SK-N-MC (cell line): Measurements from ENCODE around the gene CSMD2.

Source experiments
- DNase-seq: peaks from one replicate; pipeline ENCODE4 v3.0.0-alpha.2; 2011; ENCODE audit warnings: low read depth, low spot score
- H3K27ac ChIP-seq: fragments of 200-600 bp; sonication (generic); 2 replicates; pipeline ENCODE4 v1.5.1; 2016; ENCODE audit warnings: mixed run types
- H3K36me3 ChIP-seq: fragments of 200-600 bp; sonication (generic); 2 replicates; pipeline ENCODE4 v1.6.1; 2017; ENCODE audit warnings: antibody characterized with exemption, low read length, mixed read lengths; ENCODE audit not compliant: insufficient read depth
- H3K4me3 ChIP-seq: fragments of 200-600 bp; sonication (generic); 2 replicates; pipeline ENCODE4 v1.5.1; 2016
- H3K9ac ChIP-seq: fragments of 200-600 bp; sonication (generic); 2 replicates; pipeline ENCODE4 v1.8.0; 2017; ENCODE audit warnings: mixed run types, mixed read lengths; ENCODE audit not compliant: insufficient read length
- H3K9me3 ChIP-seq: fragments of 200-600 bp; sonication (generic); 2 replicates; pipeline ENCODE4 v1.6.1; 2017; ENCODE audit warnings: low read depth, mild to moderate bottlenecking, antibody characterized with exemption, low read length, moderate library complexity, mixed read lengths
- EZH2 ChIP-seq: fragments of 200-600 bp; sonication (generic); IDR thresholded peaks from one replicate; pipeline ENCODE4 v1.6.1; 2017; ENCODE audit warnings: antibody characterized with exemption
- FOXP2 ChIP-seq: optimal IDR thresholded peaks from 2 replicates; pipeline ENCODE3; 2011; ENCODE audit warnings: mild to moderate bottlenecking, moderate library complexity; ENCODE audit not compliant: insufficient read depth; ENCODE audit errors: extremely low read length, control extremely low read depth
- POLR2AphosphoS5 ChIP-seq: IDR thresholded peaks from 2 replicates; pipeline ENCODE4 v1.6.1; 2012; ENCODE audit warnings: mild to moderate bottlenecking, low read depth, low read length, borderline replicate concordance

The CSMD2 gene

GRCh38 chr1:34178072-34178471 lies 13.0 kb upstream of the CSMD2 start:
- Histone ChIP-seq H3K36me3 (no peaks in the 10 kb centered on the region), H3K4me3 (no peak overlapping the region), H3K9me3 (no peaks in the 10 kb centered on the region), H3K27ac (no peak overlapping the region), H3K9ac (no peak overlapping the region)
- no peak for DNase-seq
- no peak for TF ChIP-seq EZH2
- no peak for TF ChIP-seq POLR2AphosphoS5
- TF ChIP-seq FOXP2 = no peak

GRCh38 chr1:34176830-34177603 lies 12.0 kb upstream of the CSMD2 start, which contains the start of gene C1orf94:
TSS of gene C1orf94 (plus strand) at chr1:34176907. CDS start at chr1:34177790, 883 bp downstream.
- H3K9ac ChIP-seq = no peak within 1 kb of the TSS
- H3K4me3 ChIP-seq = no peak within 1 kb of the TSS
- no peak for DNase-seq
- H3K27ac ChIP-seq = no peak within 1 kb of the TSS
- no peaks in the 10 kb centered on the region for H3K9me3 ChIP-seq
- no peak for TF ChIP-seq EZH2
- no peak for TF ChIP-seq POLR2AphosphoS5
- TF ChIP-seq FOXP2 = no peak
- H3K36me3 ChIP-seq = no peaks in the 10 kb centered on the region

DNA sequence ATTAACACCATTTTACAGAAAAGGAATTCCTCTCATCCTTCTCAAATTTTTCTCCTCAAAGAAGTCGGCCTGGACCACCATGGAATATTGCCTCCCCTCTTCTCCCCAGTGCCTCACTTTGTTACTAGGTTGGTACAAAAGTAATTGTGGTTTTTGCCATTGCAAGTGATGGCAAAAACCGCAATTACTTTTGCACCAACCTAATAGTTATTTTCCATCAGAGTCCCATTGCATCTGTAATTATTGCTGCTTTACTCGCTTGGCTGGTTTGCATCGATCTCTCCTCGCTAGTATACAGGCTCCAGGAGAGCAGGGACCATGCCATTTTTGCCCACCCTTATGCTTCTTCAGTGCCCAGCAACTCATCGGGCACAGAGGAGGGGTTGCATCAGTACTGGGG lies 10.7 kb upstream of the CSMD2 start:
- Histone ChIP-seq H3K9me3 (no peaks in the 10 kb centered on the region), H3K27ac (no peak overlapping the region), H3K9ac (no peak overlapping the region), H3K36me3 (no peaks in the 10 kb centered on the region), H3K4me3 (no peak overlapping the region)
- no peak for DNase-seq
- no peak for TF ChIP-seq EZH2
- no peak for TF ChIP-seq POLR2AphosphoS5
- no peak for TF ChIP-seq FOXP2

DNA sequence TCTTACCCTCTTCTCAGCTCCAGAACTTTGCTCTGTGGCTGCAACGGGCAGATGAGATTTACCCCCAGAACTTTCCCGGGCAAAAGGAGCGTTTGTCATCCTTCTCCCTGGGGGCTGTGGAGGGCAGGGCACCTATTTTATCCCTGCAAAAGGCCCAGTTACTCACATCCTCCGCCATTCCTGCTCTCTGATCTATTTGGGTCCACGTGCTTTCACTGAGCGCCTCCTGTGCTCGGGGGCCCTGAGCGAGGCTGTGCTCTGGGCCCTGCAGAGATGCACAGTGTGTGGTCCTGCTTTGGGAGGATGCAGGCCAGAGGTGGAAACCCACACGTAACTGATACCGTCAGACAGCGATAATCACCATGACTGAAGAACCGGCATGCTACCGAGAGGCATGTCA lies 2.4 kb upstream of the CSMD2 start:
- no peaks in the 10 kb centered on the region for H3K36me3 ChIP-seq
- DNase-seq = no peak
- H3K9me3 ChIP-seq = no peaks in the 10 kb centered on the region
- H3K27ac ChIP-seq = no peak overlapping the region
- H3K9ac ChIP-seq = no peak overlapping the region
- no peak for TF ChIP-seq EZH2
- TF ChIP-seq POLR2AphosphoS5 = no peak
- TF ChIP-seq FOXP2 = no peak
- no peak overlapping the region for H3K4me3 ChIP-seq

DNA sequence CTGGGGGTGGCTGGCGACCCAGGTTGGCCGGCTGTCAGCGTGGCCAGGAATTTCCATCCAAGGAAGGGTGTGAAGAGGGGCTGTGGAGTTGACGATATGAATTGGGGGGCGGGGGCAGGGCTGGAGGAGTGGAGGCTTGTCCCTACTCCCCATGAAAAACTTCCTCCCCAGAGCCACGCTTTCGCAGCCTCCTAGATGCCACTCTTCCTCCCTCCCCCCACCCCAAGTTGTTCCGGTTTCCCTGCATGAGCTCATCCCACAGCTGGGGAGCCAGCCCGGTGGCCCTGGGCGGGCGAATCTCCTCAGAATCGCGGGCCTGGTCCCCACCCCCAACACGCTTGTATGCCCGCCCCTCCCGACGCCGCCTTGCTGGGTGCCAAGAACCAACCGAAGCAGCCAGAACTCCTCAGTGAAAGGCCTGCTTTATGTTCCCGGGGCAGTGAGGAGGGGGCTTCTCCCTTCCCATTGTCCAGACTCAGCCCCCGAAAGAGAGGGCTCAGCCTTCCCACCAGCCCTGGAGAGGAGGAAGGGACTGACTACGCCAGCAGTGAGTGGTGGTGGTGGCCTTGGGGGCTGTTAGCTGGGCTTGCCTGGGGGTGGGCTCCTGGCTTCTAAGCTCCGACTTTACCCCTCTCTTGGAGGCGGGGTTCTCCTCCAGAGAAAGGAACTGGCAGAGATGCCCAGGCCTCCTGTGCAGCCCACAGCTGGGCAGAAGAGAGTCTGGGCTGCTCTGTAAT lies 1.8 kb upstream of the CSMD2 start:
- no peaks in the 10 kb centered on the region for H3K36me3 ChIP-seq
- H3K4me3 ChIP-seq = no peak overlapping the region
- H3K9ac ChIP-seq = no peak overlapping the region
- no peak overlapping the region for H3K27ac ChIP-seq
- DNase-seq = no peak
- no peak for TF ChIP-seq EZH2
- no peak for TF ChIP-seq FOXP2
- TF ChIP-seq POLR2AphosphoS5 = no peak
- H3K9me3 ChIP-seq = no peaks in the 10 kb centered on the region

GRCh38 chr1:34166191-34166624 lies 1.2 kb upstream of the CSMD2 start:
- DNase-seq = no peak
- H3K27ac ChIP-seq = no peak overlapping the region
- no peaks in the 10 kb centered on the region for H3K9me3 ChIP-seq
- TF ChIP-seq EZH2 (no peak), FOXP2 (no peak), POLR2AphosphoS5 (no peak)
- H3K4me3 ChIP-seq = no peak overlapping the region
- no peaks in the 10 kb centered on the region for H3K36me3 ChIP-seq
- H3K9ac ChIP-seq = no peak overlapping the region

DNA sequence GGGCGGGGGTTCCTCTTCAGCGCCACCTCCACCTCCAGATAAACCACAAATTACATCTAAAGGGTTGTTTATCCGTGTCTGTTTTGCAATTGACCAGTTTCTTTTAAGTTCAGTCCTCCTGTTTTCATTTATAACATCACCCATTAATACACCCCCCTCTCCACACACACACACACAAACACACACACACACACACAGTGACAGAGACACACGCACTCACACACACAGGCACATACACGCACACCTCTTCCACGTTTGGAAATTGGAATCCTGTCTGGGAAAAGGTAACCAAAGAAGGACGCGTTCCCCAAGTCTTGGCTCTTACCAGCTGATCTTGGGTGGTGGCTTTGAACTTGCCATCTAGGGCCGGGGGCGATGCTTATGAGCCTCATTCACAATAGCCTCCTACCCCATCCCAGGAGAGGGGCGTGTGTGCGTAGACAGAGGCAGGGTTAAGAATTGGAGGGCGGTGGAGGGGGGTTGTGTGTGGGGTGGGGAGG lies 442 bp upstream of the CSMD2 start:
- no peak for TF ChIP-seq FOXP2
- TF ChIP-seq EZH2 = no peak
- no peak for TF ChIP-seq POLR2AphosphoS5
- Histone ChIP-seq H3K9ac (no peak overlapping the region), H3K36me3 (no peaks in the 10 kb centered on the region), H3K9me3 (no peaks in the 10 kb centered on the region), H3K4me3 (no peak overlapping the region), H3K27ac (no peak overlapping the region)
- no peak for DNase-seq

DNA sequence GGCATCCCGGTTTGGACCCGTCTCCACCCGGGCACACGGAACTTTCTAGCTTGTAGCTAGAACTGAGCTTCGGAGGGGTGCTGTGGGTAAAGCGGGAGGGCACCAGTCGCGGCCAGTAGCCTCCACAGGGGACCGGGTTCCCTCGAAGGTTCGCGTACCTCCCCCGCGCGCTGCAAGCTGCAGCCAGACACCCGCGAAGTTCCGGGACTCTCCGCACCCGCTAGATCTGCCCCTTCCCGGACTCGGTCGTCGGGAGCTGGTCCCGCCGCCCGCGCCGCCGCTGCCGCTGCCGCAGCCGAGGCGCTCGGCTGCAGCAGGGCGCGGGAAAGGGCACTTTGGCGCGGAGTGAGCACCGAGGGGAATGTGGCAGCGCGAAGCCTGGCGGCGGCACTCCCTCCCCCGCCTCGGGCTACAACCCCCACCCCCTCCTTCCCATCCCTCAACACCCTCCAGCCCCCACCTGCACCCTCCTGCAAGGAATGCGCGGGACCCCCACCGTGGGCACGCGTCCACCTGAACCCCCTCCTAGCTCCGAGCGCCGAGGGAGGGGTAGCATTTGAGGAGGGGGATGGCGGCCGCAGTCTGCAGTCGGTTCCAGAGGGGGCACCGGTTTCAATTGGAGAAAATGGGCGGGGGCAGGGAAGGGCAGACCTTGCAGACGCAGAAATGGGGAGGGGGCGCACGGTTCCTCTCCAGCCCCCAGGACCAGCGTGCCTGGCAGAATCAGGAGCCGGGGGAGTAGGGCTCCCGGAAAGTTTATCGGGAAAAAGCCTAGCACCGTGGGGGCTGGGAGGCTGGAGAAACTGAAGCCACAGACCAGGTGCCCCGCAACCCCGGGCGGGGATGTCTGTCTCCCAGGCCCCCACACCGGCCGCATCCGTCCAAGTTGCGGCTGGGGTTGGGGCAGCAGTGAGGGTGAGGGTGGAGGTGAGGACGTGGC lies 968 bp downstream of the CSMD2 start:
- no peak for TF ChIP-seq EZH2
- no peak for TF ChIP-seq POLR2AphosphoS5
- TF ChIP-seq FOXP2 = no peak
- DNase-seq = no peak
- H3K9ac ChIP-seq = no peak overlapping the region
- no peaks in the 10 kb centered on the region for H3K36me3 ChIP-seq
- H3K27ac ChIP-seq = no peak overlapping the region
- H3K4me3 ChIP-seq = no peak overlapping the region
- no peaks in the 10 kb centered on the region for H3K9me3 ChIP-seq
